Upper lobe of left lung (tissue), 4 donors: Measurements from ENCODE around the gene PTGR2.

Experiments
- CTCF ChIP-seq, 6 experiments: fragments of 450-650 bp in 4 of 6; fragments of 200-600 bp in 2 of 6; sonication (generic) in 2 of 6; IDR thresholded peaks; one replicate each; pipeline ENCODE4 v1.5.1; 2016 to 2019; ENCODE audit warnings: antibody characterized with exemption in 6 of 6
- POLR2A ChIP-seq, 4 donors: fragments of 450-650 bp; IDR thresholded peaks; one replicate each; pipeline ENCODE4 v1.5.1; 2016 to 2017; ENCODE audit warnings: antibody characterized with exemption in 4 of 4, mild to moderate bottlenecking in 2 of 4

GRCh38 chr14:73878436-73878835, 26.8 kb downstream of the PTGR2 start:
- no peak for TF ChIP-seq CTCF (IDR thresholded peaks at IDR 0.05)
- TF ChIP-seq POLR2A (IDR thresholded peaks at IDR 0.05), result no peak
